GM19238 (cell line): ENCODE results near the gene C5orf22.
"Not testable (repeated sequence)": the region's sequence is repeated elsewhere in the genome, so short reads cannot be mapped to it uniquely, and the experiment has no call there.

ENCODE experiments used
- DNase-seq: peaks from one replicate; pipeline ENCODE4 v3.0.0; 2011; ENCODE audit warnings: low spot score; ENCODE audit not compliant: insufficient read length

Gene C5orf22

GRCh38 chr5:31602305-31602704 lies 70.2 kb downstream of the C5orf22 start:
- not testable (repeated sequence) for DNase-seq

- no peak for DNase-seq
These were observed 72.1 kb downstream of the C5orf22 start for GRCh38 chr5:31604240-31604639.

GRCh38 chr5:31604644-31605043 lies 72.5 kb downstream of the C5orf22 start:
- DNase-seq, result no peak
